GM12891 (cell line): ENCODE measurements around the gene TM9SF1.

ENCODE experiments used
- POLR2A ChIP-seq: IDR thresholded peaks from 2 replicates; pipeline ENCODE4 v1.6.1; 2011; ENCODE audit warnings: low read depth, low read length, control low read depth
- TAF1 ChIP-seq: IDR thresholded peaks from 2 replicates; pipeline ENCODE4 v1.6.1; 2011; ENCODE audit warnings: low read depth, low read length, control low read depth

- TF ChIP-seq TAF1: no peak
- no peak; the same call in 1 of the 2 replicates for TF ChIP-seq POLR2A
Measured at GRCh38 chr14:24183014-24183481, 12.2 kb downstream of the TM9SF1 start.
